B cell (primary cell): ENCODE results near the gene GALNT6. TPM values are rescaled to one million over a fixed set of nuclear protein-coding genes. Genes with fewer than 3 reads are reported as not detected.

ENCODE experiments used
- ATAC-seq: fragments of 200-7000 bp; cut with Tn5 transposase; one replicate; pipeline ENCODE4 v1.10.0; 2021; ENCODE audit warnings: low read depth, mild to moderate bottlenecking, moderate number of reproducible peaks, moderate library complexity
- CTCF ChIA-PET: fragments of 350-600 bp; sonication (Branson Sonifier 250); formaldehyde crosslinking; loops from one replicate; lab custom pipeline; 2021; ENCODE audit warnings: antibody characterized with exemption, inconsistent platforms; lab: Charles Lee
- POLR2A ChIA-PET: fragments of 350-600 bp; sonication (Branson Sonifier 250); formaldehyde crosslinking; loops from one replicate; lab custom pipeline; 2021; ENCODE audit warnings: antibody characterized with exemption; lab: Charles Lee
- DNase-seq: peaks from one replicate; pipeline ENCODE4 v3.0.0; 2013
- H2AFZ ChIP-seq: 2 replicates; pipeline ENCODE4 v1.6.1; 2012; ENCODE audit warnings: mild to moderate bottlenecking, low read depth, low read length; ENCODE audit not compliant: insufficient read depth, poor library complexity, severe bottlenecking
- H3K27ac ChIP-seq, 2 donors: 1 replicate in 1 of 2; 2 replicates in 1 of 2; pipeline ENCODE4 v1.5.1; 2012 to 2013; ENCODE audit warnings: low read length in 2 of 2, mild to moderate bottlenecking in 2 of 2, moderate library complexity in 1 of 2
- H3K27me3 ChIP-seq, 4 experiments: fragments of 200-600 bp in 1 of 4; sonication (generic) in 1 of 4; replicated peaks in 1 of 4; 1 replicate in 2 of 4; 2 replicates in 2 of 4; pipeline versions ENCODE4 v1.6.1 to v1.7.0; 2013 to 2016; ENCODE audit warnings: low read length in 3 of 4, mild to moderate bottlenecking in 2 of 4, mixed read lengths in 1 of 4, moderate library complexity in 1 of 4; ENCODE audit not compliant: insufficient read depth in 4 of 4, control insufficient read depth in 3 of 4; ENCODE audit errors: control extremely low read depth in 1 of 4
- H3K36me3 ChIP-seq, 2 experiments: replicated peaks in 1 of 2; 1 replicate in 1 of 2; 2 replicates in 1 of 2; pipeline versions ENCODE4 v1.6.1 to v1.7.1; 2013; ENCODE audit warnings: low read length in 1 of 2; ENCODE audit not compliant: insufficient read depth in 2 of 2, control insufficient read depth in 1 of 2; ENCODE audit errors: control extremely low read depth in 1 of 2, extremely low read depth in 1 of 2
- H3K4me1 ChIP-seq, 2 donors: fragments of 200-600 bp in 1 of 2; sonication (generic) in 1 of 2; 1 replicate in 1 of 2; 2 replicates in 1 of 2; pipeline versions ENCODE4 v1.5.1 to v1.6.1; 2013 to 2017; ENCODE audit warnings: low read length in 2 of 2; ENCODE audit not compliant: control insufficient read depth in 2 of 2, insufficient read depth in 2 of 2
- H3K4me2 ChIP-seq: replicated peaks from 2 replicates; pipeline ENCODE3; 2012; ENCODE audit warnings: mild to moderate bottlenecking, low read depth, low read length; ENCODE audit not compliant: poor library complexity, severe bottlenecking
- H3K4me3 ChIP-seq, 5 experiments: fragments of 200-600 bp in 1 of 5; sonication (generic) in 1 of 5; 1 replicate in 3 of 5; 2 replicates in 2 of 5; pipeline versions ENCODE4 v1.5.1 to v1.7.0; 2011 to 2016; ENCODE audit warnings: low read length in 4 of 5, mild to moderate bottlenecking in 4 of 5, low read depth in 2 of 5, control low read depth in 1 of 5, moderate library complexity in 1 of 5; ENCODE audit not compliant: insufficient read depth in 1 of 5; ENCODE audit errors: control extremely low read depth in 1 of 5, extremely low read depth in 1 of 5
- H3K79me2 ChIP-seq: fragments of 200-600 bp; sonication (generic); one replicate; pipeline ENCODE4 v1.6.0; 2016; ENCODE audit warnings: low read length; ENCODE audit not compliant: control insufficient read depth, insufficient read depth
- H3K9ac ChIP-seq: fragments of 200-600 bp; sonication (generic); 2 replicates; pipeline ENCODE4 v1.6.1; 2017; ENCODE audit warnings: mild to moderate bottlenecking, low read length, moderate library complexity
- H3K9me3 ChIP-seq, 3 donors: one replicate each; pipeline versions ENCODE4 v1.6.1 to v1.7.1; 2013; ENCODE audit warnings: low read length in 2 of 3; ENCODE audit not compliant: control insufficient read depth in 2 of 3, insufficient read depth in 1 of 3; ENCODE audit errors: control extremely low read depth in 1 of 3
- H4K20me1 ChIP-seq: 2 replicates; pipeline ENCODE4 v1.6.0; 2012; ENCODE audit warnings: mild to moderate bottlenecking, low read length; ENCODE audit not compliant: insufficient read depth, control insufficient read depth, poor library complexity, severe bottlenecking
- H3K27ac Mint-ChIP-seq: one replicate; pipeline ENCODE4 v1.8.0; 2021; ENCODE audit warnings: mixed read lengths
- H3K27me3 Mint-ChIP-seq: one replicate; pipeline ENCODE4 v1.8.0; 2021; ENCODE audit warnings: mixed read lengths
- H3K4me1 Mint-ChIP-seq: one replicate; pipeline ENCODE4 v1.8.0; 2021; ENCODE audit warnings: mixed read lengths
- H3K4me3 Mint-ChIP-seq: one replicate; pipeline ENCODE4 v1.8.0; 2021; ENCODE audit warnings: mixed read lengths
- H3K9me3 Mint-ChIP-seq: one replicate; pipeline ENCODE4 v1.8.0; 2022; ENCODE audit warnings: mixed read lengths; ENCODE audit not compliant: insufficient read depth
- CTCF ChIP-seq: fragments of 200-600 bp; IDR thresholded peaks from one replicate; pipeline ENCODE4 v1.8.0; 2022; ENCODE audit warnings: antibody characterized with exemption, mild to moderate bottlenecking
- EZH2 ChIP-seq: IDR thresholded peaks from 2 replicates; pipeline ENCODE4 v1.6.1; 2012; ENCODE audit warnings: borderline replicate concordance, low read depth, mild to moderate bottlenecking, moderate library complexity, low read length; ENCODE audit not compliant: insufficient read depth, poor library complexity, severe bottlenecking
- WGBS: methylation state at CpG from one replicate; pipeline ENCODE4 v1.1.5; 2013; ENCODE audit warnings: missing lambda C conversion rate; ENCODE audit not compliant: insufficient coverage; 5-methylcytosine and 5-hydroxymethylcytosine counted together
- intact Hi-C: fragments of 100-400 bp; cut with micrococcal nuclease; formaldehyde crosslinking; loops from one replicate; pipeline ENCODE4 v1.10.0; 2022
- polyA plus RNA-seq: library from polyadenylated mRNA; depleted of rRNA; stranded (reverse); fragments of >200 nt; gene quantifications from 2 replicates; pipeline ENCODE4 v1.2.3, GENCODE V29; 2012
- total RNA-seq, 2 donors: library from RNA; stranded (reverse); fragments of 120-200 nt in 1 of 2; gene quantifications; 1 replicate in 1 of 2; 2 replicates in 1 of 2; pipeline versions ENCODE4 v1.2.3 to v1.2.4, GENCODE V29; 2013 to 2022

GALNT6 gene
- total and polyA plus RNA-seq, 2 donors (not counting 1 experiment from before 2014, with no cell fraction given) = 9.0 to 10.3 TPM

GRCh38 chr12:51424662-51425539, 33.7 kb upstream of the GALNT6 start, which contains the start of gene SLC4A8:
TSS of gene SLC4A8 (plus strand) at chr12:51424831. CDS start at chr12:51424988, 157 bp downstream.
- peak; percentile 94 for ATAC-seq
- H3K4me2 ChIP-seq = peak within 1 kb of the TSS; percentile 95
- H3K4me3 Mint-ChIP-seq = peak within 1 kb of the TSS; percentile 68
- POLR2A ChIA-PET = interaction anchor here (0.6 to 1.0 kb wide), 3 partner anchors 17 to 661 kb away, joined by 3 read pairs; partner anchors contain the start of gene ATF1
- H3K9ac ChIP-seq = peak within 1 kb of the TSS; percentile 72
- WGBS = 3% methylated on average over 72 of the region's 73 CpGs
- peak within 1 kb of the TSS; percentile 91 for H2AFZ ChIP-seq
- TF ChIP-seq EZH2 = no peak
- peak; percentile 86 for TF ChIP-seq CTCF
- H3K27ac ChIP-seq = peak within 1 kb of the TSS in 1 of 2 donors; percentile 23
- peak; percentile 87 for DNase-seq
- no peaks in the 10 kb centered on the region for H3K79me2 ChIP-seq
- peak within 1 kb of the TSS in 4 of 5 experiments; percentile 62 to 76 (median 68) for H3K4me3 ChIP-seq
- peaks cover 16 to 20% of the 10 kb centered on the region in 2 donors for H3K4me1 ChIP-seq
- CTCF ChIA-PET = interaction anchor here (1.6 to 2.0 kb wide), 2 partner anchors 106 to 107 kb away, joined by 6 to 8 read pairs; no protein-coding TSS in a partner anchor
- intact Hi-C loops = loop anchor here (1.0 to 5.0 kb wide), 3 partner anchors 34 to 452 kb away; partner anchors contain the start of gene GALNT6
- no peaks in the 10 kb centered on the region for H3K36me3 ChIP-seq
- no peaks in the 10 kb centered on the region for H3K9me3 ChIP-seq
- no peaks in the 10 kb centered on the region for H3K27me3 ChIP-seq
- H3K9me3 Mint-ChIP-seq = no peaks in the 10 kb centered on the region
- H3K27me3 Mint-ChIP-seq = no peaks in the 10 kb centered on the region
- peak within 1 kb of the TSS; percentile 50 for H3K27ac Mint-ChIP-seq
- peaks cover 23% of the 10 kb centered on the region for H3K4me1 Mint-ChIP-seq
- no peaks in the 10 kb centered on the region for H4K20me1 ChIP-seq
